A673 (cell line): ENCODE results near the gene NAIF1.

Source experiments
- EZH2 ChIP-seq: fragments of 200-600 bp; sonication (generic); IDR thresholded peaks from 2 replicates; pipeline ENCODE4 v1.6.1; 2017; ENCODE audit warnings: borderline replicate concordance, low read depth, mild to moderate bottlenecking, mixed read lengths, antibody characterized with exemption, low read length; ENCODE audit not compliant: poor library complexity, severe bottlenecking
- TF ChIP-seq, protein P1 (sequence below): fragments of 300-800, 200-600 bp; sonication (generic); conservative IDR thresholded peaks from 2 replicates; pipeline ENCODE4 v1.5.1; 2017; ENCODE audit warnings: low read depth, mild to moderate bottlenecking, antibody characterized with exemption, low read length, moderate library complexity, mixed read lengths

DNA sequence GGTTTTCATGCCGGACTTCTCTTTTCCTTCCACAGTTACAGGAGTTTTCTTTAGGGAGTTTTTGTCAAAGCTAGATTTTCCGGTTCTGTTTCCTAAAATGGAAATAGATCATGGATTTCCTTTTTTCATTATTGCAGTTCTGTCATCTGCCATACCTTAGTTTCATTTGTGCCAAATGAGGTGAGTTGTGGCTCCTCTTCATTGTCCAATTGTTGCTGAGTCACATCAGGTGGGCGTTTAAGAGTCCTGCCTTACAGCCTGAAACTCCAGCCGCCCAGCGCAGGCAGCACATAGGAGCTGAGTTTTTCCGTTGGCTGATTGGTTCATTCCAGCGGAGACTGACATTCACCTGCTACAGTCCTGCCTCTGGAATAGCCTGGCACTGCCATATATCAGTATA lies 15.0 kb upstream of the NAIF1 start:
- TF ChIP-seq, protein P1, sequence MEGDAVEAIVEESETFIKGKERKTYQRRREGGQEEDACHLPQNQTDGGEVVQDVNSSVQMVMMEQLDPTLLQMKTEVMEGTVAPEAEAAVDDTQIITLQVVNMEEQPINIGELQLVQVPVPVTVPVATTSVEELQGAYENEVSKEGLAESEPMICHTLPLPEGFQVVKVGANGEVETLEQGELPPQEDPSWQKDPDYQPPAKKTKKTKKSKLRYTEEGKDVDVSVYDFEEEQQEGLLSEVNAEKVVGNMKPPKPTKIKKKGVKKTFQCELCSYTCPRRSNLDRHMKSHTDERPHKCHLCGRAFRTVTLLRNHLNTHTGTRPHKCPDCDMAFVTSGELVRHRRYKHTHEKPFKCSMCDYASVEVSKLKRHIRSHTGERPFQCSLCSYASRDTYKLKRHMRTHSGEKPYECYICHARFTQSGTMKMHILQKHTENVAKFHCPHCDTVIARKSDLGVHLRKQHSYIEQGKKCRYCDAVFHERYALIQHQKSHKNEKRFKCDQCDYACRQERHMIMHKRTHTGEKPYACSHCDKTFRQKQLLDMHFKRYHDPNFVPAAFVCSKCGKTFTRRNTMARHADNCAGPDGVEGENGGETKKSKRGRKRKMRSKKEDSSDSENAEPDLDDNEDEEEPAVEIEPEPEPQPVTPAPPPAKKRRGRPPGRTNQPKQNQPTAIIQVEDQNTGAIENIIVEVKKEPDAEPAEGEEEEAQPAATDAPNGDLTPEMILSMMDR = no peak
- no peak for TF ChIP-seq EZH2
